Measurements from ENCODE around the gene DCAF12. TPM values are rescaled to one million over a fixed set of nuclear protein-coding genes. Genes with fewer than 3 reads are reported as not detected.

DCAF12 gene
- total RNA-seq, 1 experiment from 2014 or later = 38.3 TPM

DNA sequence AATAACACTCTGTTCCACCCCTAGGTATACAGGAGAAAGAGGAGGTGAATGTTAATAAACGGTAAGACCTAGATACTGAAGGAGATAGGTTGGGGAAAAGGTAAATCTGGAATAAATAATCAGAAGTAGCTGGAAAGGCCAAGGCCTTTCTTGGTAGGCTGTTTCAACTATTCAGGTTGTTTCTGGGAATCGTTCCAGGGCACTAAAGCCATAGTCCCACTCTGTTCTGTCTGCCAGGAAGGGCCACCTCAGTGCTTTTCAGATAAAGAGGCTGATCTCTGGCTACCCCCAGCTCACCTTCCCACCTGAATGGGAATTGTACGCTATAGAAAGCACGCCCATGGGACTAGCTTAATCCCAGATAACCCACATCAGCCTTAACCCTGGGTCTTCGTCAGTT is 32.9 kb downstream of the DCAF12 start:
- Histone ChIP-seq H3K4me1 (ENCODE audit: control insufficient read depth, insufficient read depth, low read length) (no peaks in the 10 kb centered on the region), H3K36me3 (ENCODE audit: control insufficient read depth, insufficient read depth, low read length) (peaks cover 18% of the 10 kb centered on the region), H3K4me3 (ENCODE audit: low read depth in 2 of 2, low read length in 2 of 2) (no peak overlapping the region), H3K9me3 (ENCODE audit: control insufficient read depth, insufficient read depth, low read depth, low read length) (no peaks in the 10 kb centered on the region), H3K27ac (ENCODE audit: low read length) (no peak overlapping the region), H3K27me3 (ENCODE audit: control insufficient read depth, insufficient read depth, low read length) (no peaks in the 10 kb centered on the region)
- DNase-seq (ENCODE audit: low read depth, low spot score) (no peak), ATAC-seq (no peak)
- no TSS peak for BruUV-seq (replicated peaks)
- intact Hi-C loops (cut with micrococcal nuclease; ENCODE audit: unreplicated experiment) = no loop called here
- in situ Hi-C loops (cut with HindIII; ENCODE audit: low pct_unique_long_range_greater_than_20kb, low sequenced_read_pairs) = no loop called here
- CTCF ChIA-PET = interaction anchor here (0.6 kb wide), 1 partner anchor 295 kb away, joined by 3 read pairs; no protein-coding TSS in a partner anchor
- TF ChIP-seq POLR2AphosphoS5 (IDR thresholded peaks at IDR 0.05; ENCODE audit: low read depth, low read length) (no peak), CTCF (IDR thresholded peaks at IDR 0.05) (no peak), REST (IDR thresholded peaks at IDR 0.05; ENCODE audit: insufficient read depth in 1 of 2, low read depth in 2 of 2, low read length in 1 of 2) (no peak), SIN3A (IDR thresholded peaks at IDR 0.05; ENCODE audit: borderline replicate concordance, insufficient read depth, low read depth, low read length) (no peak), TCF7L2 (IDR thresholded peaks at IDR 0.05; ENCODE audit: low read depth, low read length) (no peak)
- POLR2A ChIA-PET = no interaction called here

DNA sequence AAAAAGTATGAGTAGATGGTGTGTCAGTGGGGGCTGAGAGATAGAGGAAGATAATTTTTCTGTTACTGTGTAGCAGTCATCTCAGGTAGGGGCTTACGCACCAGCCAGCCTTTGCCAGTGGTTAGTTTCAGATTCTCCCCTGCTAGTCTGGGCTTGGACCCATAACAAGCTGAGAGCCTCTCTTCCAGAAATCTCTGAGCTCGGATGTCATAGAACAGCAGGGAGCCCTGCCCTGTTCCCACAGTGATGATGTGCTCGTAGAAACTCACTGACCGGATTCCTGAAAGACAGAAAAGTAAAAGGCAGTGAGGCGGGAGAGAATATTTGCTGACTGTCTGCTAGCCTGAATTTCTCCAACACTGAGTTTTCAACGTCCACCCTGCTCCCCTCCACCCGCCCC is 37.2 kb downstream of the DCAF12 start:
- H3K27ac ChIP-seq (ENCODE audit: low read length) = no peak overlapping the region
- no TSS peak for BruUV-seq (replicated peaks)
- no peaks in the 10 kb centered on the region for H3K4me1 ChIP-seq (ENCODE audit: control insufficient read depth, insufficient read depth, low read length)
- no peaks in the 10 kb centered on the region for H3K27me3 ChIP-seq (ENCODE audit: control insufficient read depth, insufficient read depth, low read length)
- no peaks in the 10 kb centered on the region for H3K9me3 ChIP-seq (ENCODE audit: control insufficient read depth, insufficient read depth, low read depth, low read length)
- DNase-seq (ENCODE audit: low read depth, low spot score) (no peak), ATAC-seq (no peak)
- H3K4me3 ChIP-seq (ENCODE audit: low read depth in 2 of 2, low read length in 2 of 2) = no peak overlapping the region
- no peak for TF ChIP-seq TCF7L2 (IDR thresholded peaks at IDR 0.05; ENCODE audit: low read depth, low read length)
- TF ChIP-seq REST (IDR thresholded peaks at IDR 0.05; ENCODE audit: insufficient read depth in 1 of 2, low read depth in 2 of 2, low read length in 1 of 2) = no peak
- TF ChIP-seq CTCF (IDR thresholded peaks at IDR 0.05) = no peak
- no peak for TF ChIP-seq SIN3A (IDR thresholded peaks at IDR 0.05; ENCODE audit: borderline replicate concordance, insufficient read depth, low read depth, low read length)
- TF ChIP-seq POLR2AphosphoS5 (IDR thresholded peaks at IDR 0.05; ENCODE audit: low read depth, low read length) = no peak
- intact Hi-C loops (cut with micrococcal nuclease; ENCODE audit: unreplicated experiment) = no loop called here
- in situ Hi-C loops (cut with HindIII; ENCODE audit: low pct_unique_long_range_greater_than_20kb, low sequenced_read_pairs) = no loop called here
- CTCF ChIA-PET = no interaction called here
- peaks cover 15% of the 10 kb centered on the region for H3K36me3 ChIP-seq (ENCODE audit: control insufficient read depth, insufficient read depth, low read length)
- POLR2A ChIA-PET = no interaction called here

Measured in Panc1 (cell line).